Heart left ventricle (tissue), 13 donors: ENCODE measurements around the gene KLRC4.

Experiments
- POLR2A ChIP-seq, 2 donors: fragments of 450-650 bp; IDR thresholded peaks; one replicate each; pipeline ENCODE4 v1.6.1; 2017; ENCODE audit warnings: antibody characterized with exemption in 2 of 2, mild to moderate bottlenecking in 2 of 2, moderate library complexity in 2 of 2
- TF ChIP-seq, protein P1 (sequence below), 12 donors: fragments of 200-600 bp; sonication (generic) in 4 of 12; IDR thresholded peaks; one replicate each; pipeline versions ENCODE4 v1.5.0 to v1.8.0; 2018 to 2022; ENCODE audit warnings: antibody characterized with exemption in 12 of 12, mild to moderate bottlenecking in 5 of 12
- donor health status: ischemic (EF 13 %, LVEDD 7.1; RV severe dilation, severe dysfunction).
- donor health status: DM: no; HTN: yes; CAD: no.
- donor health status: DM: no; HTN: no; CAD: no.
- donor health status: ischemic (EF 25% LVEDD 6.9; RV normal size, moderate dysfunction).
- donor health status: ischemic (EF 25% LVEDD 5.7; RV mildly dilated, moderate dysfunction).
- donor health status: ischemic (EF 35%, LVEDD 5.7; RV mildly dilated, moderate dysfunction).
- donor health status: nonischemic (EF 11% LVEDD 7.7; RV severe dilation, severe dysfunction).
- donor health status: DM: yes; HTN: yes; CAD: no.
- donor health status: PGD.
- donor health status: ischemic (EF 29% LVEDD 5.4; RV normal size, mild dysfunction).
- donor health status: nonischemic (EF 23%, LVEDD 6.1; RV moderate dilation, normal function).

DNA sequence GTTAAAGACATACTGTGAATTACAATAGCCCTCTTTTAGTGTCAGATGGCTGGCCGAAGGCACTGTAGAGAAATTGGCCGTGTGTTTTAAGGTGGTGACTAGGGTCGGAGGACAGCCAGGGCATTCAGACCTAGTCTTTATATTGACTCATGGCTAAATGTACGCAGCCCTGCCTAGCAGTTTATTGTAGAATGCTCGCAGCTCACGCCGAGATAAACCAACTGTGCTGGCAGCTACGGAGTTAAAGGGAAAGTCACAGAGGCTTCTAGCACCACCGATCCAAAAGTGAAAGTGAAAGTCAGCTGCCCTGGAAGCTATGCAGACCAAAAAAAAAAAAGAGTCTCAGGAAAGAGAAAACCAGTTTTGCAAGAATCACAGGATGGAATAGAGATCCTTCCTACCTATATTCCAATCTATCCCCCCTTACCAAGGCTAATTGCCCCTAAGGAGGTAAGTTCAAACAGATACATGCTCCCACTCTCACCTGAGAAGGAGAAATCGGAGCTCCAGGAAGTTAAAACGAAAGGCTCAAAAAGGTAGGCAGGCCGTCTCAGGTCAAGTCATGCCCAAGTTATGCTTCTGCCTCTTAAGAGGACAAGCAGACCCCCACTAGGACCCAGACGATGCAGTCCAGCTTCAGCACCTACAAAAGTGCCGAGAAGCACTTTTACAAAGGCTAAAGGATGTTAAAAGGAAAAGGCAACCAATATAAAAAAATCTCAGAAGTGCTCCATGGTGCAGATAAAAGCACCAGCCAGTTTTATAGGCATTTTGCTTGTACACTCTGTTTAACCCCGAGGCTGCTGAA lies 44.5 kb downstream of the KLRC4 start:
- TF ChIP-seq, protein P1, sequence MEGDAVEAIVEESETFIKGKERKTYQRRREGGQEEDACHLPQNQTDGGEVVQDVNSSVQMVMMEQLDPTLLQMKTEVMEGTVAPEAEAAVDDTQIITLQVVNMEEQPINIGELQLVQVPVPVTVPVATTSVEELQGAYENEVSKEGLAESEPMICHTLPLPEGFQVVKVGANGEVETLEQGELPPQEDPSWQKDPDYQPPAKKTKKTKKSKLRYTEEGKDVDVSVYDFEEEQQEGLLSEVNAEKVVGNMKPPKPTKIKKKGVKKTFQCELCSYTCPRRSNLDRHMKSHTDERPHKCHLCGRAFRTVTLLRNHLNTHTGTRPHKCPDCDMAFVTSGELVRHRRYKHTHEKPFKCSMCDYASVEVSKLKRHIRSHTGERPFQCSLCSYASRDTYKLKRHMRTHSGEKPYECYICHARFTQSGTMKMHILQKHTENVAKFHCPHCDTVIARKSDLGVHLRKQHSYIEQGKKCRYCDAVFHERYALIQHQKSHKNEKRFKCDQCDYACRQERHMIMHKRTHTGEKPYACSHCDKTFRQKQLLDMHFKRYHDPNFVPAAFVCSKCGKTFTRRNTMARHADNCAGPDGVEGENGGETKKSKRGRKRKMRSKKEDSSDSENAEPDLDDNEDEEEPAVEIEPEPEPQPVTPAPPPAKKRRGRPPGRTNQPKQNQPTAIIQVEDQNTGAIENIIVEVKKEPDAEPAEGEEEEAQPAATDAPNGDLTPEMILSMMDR (IDR thresholded peaks at IDR 0.05): no peak
- TF ChIP-seq POLR2A (IDR thresholded peaks at IDR 0.05): no peak
